ENCODE results near the gene KIAA1755.

GRCh38 chr20:38256966-38257365, 3.6 kb downstream of the KIAA1755 start:
- TF ChIP-seq POLR2A (IDR thresholded peaks at IDR 0.05): no peak
- TF ChIP-seq CTCF (IDR thresholded peaks at IDR 0.05): no peak

Data from tibial nerve (tissue), 3 donors.